ENCODE measurements around the gene TCF7L1.

Gene TCF7L1

GRCh38 chr2:85135660-85135914, 2.4 kb downstream of the TCF7L1 start:
- no peak overlapping the region for H3K4me3 ChIP-seq (ENCODE audit: low read depth, low read length)
- DNase-seq (ENCODE audit: low read depth, low spot score) = no peak
- in situ Hi-C loops (cut with HindIII; ENCODE audit: low sequenced_read_pairs) = no loop called here
- TF ChIP-seq CTCF (IDR thresholded peaks at IDR 0.05; ENCODE audit: low read depth, low read length) = no peak

GRCh38 chr2:85137156-85137555, 4.0 kb downstream of the TCF7L1 start:
- in situ Hi-C loops (cut with HindIII; ENCODE audit: low sequenced_read_pairs) = no loop called here
- no peak for DNase-seq (ENCODE audit: low read depth, low spot score)
- no peak overlapping the region for H3K4me3 ChIP-seq (ENCODE audit: low read depth, low read length)
- no peak for TF ChIP-seq CTCF (IDR thresholded peaks at IDR 0.05; ENCODE audit: low read depth, low read length)

DNA sequence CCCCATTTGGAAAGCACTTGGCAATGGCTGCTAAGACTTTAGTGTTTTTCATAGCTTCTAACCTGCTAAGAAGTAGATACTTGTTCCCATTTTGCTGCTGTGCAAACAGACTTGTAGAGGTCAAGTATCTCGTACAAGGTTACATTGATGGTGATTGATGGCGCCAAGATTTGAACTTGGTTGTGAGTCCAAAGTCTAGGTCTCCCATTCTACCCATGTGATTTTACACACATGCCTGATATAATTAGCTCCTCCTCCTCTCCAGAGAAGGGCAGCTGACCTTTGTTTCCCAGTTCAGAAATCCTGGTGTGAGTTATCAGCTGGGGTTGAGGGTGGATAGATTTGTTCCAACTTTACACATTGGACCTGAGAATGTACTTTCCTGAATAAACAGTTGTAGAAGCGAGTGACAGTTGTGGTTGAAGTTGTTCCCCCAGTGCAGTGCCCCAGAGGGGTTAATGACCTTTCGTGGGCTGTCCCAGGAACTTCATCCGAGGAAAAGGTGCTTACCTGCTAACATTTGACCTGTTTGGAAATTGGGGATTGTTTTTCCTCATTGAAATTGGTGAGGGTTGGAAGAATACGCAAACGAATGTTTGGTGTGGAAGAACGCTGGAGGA, 10.4 kb downstream of the TCF7L1 start:
- in situ Hi-C loops (cut with HindIII; ENCODE audit: low sequenced_read_pairs) = no loop called here
- no peak for TF ChIP-seq CTCF (IDR thresholded peaks at IDR 0.05; ENCODE audit: low read depth, low read length)
- DNase-seq (ENCODE audit: low read depth, low spot score) = no peak
- no peak overlapping the region for H3K4me3 ChIP-seq (ENCODE audit: low read depth, low read length)

DNA sequence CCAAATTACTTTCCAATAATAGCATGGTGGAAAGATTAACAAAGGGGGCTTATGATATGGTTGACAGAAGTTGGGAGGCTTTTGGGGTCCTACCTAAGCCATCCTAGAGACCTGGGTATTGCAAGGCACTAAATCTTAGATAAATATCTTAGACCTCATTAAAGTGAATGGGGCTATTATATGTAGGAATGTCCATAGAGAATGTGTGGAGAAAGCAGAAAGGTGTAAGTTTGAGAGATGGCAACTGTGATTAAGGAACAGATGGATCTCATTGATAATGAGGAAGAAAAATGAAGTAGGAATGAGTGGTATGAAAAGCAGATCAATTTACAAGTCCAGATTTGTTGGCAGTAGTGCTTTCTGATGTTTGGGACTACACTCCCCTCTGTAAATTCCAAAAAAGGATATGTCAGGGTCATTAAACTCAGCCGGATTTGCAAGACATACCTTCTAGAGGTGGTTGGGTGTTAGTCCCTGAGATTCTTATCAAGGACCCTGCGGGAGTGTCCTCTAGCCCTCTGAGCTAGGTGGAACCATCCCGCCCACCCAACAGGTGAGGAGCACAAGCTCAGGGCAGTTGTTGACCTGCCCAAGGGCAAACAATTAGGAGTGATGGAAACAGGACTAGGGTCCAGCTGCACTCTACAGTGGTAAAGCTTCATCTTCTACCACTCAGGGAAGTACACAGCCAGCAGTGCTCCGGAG, 12.1 kb downstream of the TCF7L1 start:
- DNase-seq (ENCODE audit: low read depth, low spot score) = no peak
- in situ Hi-C loops (cut with HindIII; ENCODE audit: low sequenced_read_pairs) = no loop called here
- no peak overlapping the region for H3K4me3 ChIP-seq (ENCODE audit: low read depth, low read length)
- TF ChIP-seq CTCF (IDR thresholded peaks at IDR 0.05; ENCODE audit: low read depth, low read length) = no peak

GRCh38 chr2:85148190-85148589, 15.0 kb downstream of the TCF7L1 start:
- DNase-seq (ENCODE audit: low read depth, low spot score) = no peak
- in situ Hi-C loops (cut with HindIII; ENCODE audit: low sequenced_read_pairs) = no loop called here
- no peak for TF ChIP-seq CTCF (IDR thresholded peaks at IDR 0.05; ENCODE audit: low read depth, low read length)
- no peak overlapping the region for H3K4me3 ChIP-seq (ENCODE audit: low read depth, low read length)

DNA sequence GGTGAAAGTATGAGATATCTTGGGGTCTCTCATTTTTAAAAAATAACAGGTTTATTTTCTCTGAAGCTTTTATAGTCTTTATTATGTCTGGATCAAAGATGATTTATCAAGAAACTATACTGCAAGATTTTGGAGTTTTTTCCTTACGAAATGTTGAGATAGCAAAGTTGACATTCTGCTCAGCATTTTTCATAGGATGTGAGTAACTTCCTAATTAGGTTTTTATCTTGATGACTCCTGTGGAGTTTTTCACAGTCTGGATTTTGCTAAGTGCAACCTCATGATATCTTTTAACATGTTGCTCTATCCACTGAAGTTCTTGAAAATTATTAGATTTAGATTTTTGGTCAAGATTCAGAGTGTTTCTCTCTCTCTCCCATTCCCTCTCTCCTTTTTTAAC, 17.8 kb downstream of the TCF7L1 start:
- no peak for DNase-seq (ENCODE audit: low read depth, low spot score)
- no peak overlapping the region for H3K4me3 ChIP-seq (ENCODE audit: low read depth, low read length)
- no peak for TF ChIP-seq CTCF (IDR thresholded peaks at IDR 0.05; ENCODE audit: low read depth, low read length)
- in situ Hi-C loops (cut with HindIII; ENCODE audit: low sequenced_read_pairs) = no loop called here
